GM12875 (cell line): ENCODE data around the gene CBFA2T3.

Source experiments
- H3K4me3 ChIP-seq: one replicate; pipeline ENCODE4 v1.5.1; 2011; ENCODE audit warnings: low read depth, low read length, control low read depth
- CTCF ChIP-seq: IDR thresholded peaks from 2 replicates; pipeline ENCODE4 v1.5.1; 2011; ENCODE audit warnings: low read depth, mild to moderate bottlenecking, control low read depth, inconsistent platforms, low read length, moderate library complexity, borderline replicate concordance; ENCODE audit not compliant: insufficient read depth

CBFA2T3 gene

GRCh38 chr16:88951989-88952388, 25.0 kb downstream of the CBFA2T3 start:
- H3K4me3 ChIP-seq, result no peak overlapping the region
- TF ChIP-seq CTCF, result no peak

GRCh38 chr16:88951501-88951900, 25.5 kb downstream of the CBFA2T3 start:
- TF ChIP-seq CTCF, result no peak
- no peak overlapping the region for H3K4me3 ChIP-seq

DNA sequence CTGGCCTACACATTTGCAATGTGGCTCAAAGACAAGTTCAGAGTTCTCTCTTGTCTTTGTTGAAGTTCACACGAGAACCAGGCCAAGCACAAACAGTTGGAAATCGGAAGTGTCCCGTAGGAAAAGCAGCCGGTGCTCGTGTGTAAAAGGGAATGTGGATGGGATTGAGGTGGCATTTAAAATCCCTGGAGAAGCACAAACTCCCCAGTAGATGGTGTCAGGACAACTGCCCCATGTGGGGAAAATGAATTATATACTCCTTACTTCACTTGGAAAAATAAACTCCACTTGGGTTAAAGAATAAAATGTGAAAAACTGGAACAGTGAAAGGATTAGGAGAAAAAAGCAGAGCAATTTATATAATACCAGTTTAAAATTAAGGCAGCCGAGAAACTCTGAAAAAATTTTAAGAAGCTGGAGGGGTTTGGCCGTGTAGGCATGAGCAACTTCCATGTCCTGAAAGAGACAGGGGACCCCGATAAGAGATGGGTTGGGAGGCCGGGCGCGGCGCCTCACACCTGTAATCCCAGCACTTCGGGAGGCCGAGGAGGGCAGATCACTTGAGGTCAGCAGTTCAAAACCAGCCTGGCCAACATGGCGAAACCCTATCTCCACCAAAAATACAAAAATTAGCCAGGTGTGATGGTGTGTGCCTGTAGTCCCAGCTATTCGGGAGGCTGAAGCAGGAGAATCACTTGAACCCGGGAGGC, 28.1 kb downstream of the CBFA2T3 start:
- H3K4me3 ChIP-seq, result no peak overlapping the region
- no peak for TF ChIP-seq CTCF

GRCh38 chr16:88945473-88945872, 31.5 kb downstream of the CBFA2T3 start:
- no peak for TF ChIP-seq CTCF
- H3K4me3 ChIP-seq, result no peak overlapping the region

DNA sequence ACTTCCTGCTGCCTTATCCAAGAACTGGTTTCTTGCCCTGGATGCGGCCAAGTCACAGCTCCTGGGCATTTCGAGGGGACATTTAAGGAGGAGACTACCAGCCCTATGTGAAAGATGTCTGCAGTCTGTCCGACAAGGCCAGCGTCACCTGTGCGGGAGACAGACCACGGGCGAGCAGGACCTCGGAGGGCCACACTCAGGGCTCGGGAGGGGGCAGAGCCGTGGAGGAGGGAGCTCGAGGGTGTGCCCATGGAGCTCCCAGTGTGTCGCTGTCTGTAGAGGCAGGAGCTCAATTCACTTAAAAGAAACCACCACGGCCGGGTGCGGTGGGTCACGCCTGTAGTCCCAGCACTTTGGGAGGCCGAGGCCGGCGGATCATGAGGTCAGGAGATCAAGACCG, 33.3 kb downstream of the CBFA2T3 start:
- TF ChIP-seq CTCF, result no peak
- H3K4me3 ChIP-seq, result no peak overlapping the region

- TF ChIP-seq CTCF, result no peak
- H3K4me3 ChIP-seq, result no peak overlapping the region
These were observed 33.8 kb downstream of the CBFA2T3 start for GRCh38 chr16:88943131-88943664.
